ENCODE measurements around the gene LDLRAD4.

DNA sequence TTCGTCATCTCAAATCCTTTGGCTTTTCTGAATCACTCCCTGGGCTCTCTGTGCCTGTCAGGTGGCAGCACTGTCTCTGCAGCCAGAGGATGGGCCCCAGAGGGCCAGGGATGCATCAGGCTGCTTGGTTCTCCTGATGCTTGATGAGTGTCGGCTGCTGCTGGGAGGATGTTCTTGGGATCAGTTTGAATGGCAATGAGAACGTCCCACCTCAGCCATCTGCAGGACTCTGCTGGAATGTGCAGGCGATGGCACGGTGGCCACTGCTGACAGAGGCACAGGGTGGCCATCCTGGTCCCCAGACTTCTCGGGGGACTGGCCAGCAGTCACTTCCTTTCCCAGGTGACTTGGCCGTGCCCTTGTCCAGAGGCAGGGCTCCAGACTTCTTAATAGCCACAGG, 361.8 kb downstream of the LDLRAD4 start:
- no peak for TF ChIP-seq CTCF (conservative IDR thresholded peaks at IDR 0.05; ENCODE audit: low read depth in 2 of 2)
- no peak for TF ChIP-seq EZH2 (IDR thresholded peaks at IDR 0.05; ENCODE audit: low read depth, unreplicated experiment)
- TF ChIP-seq POLR2AphosphoS5 (IDR thresholded peaks at IDR 0.05; ENCODE audit: low read depth) = no peak
- no peak for TF ChIP-seq EZH2phosphoT487 (IDR thresholded peaks at IDR 0.05; ENCODE audit: unreplicated experiment)
- no peak for TF ChIP-seq ZNF331 (CRISPR knock-in tag; IDR thresholded peaks at IDR 0.05; ENCODE audit: low read depth)
- TF ChIP-seq REST (IDR thresholded peaks at IDR 0.05; ENCODE audit: unreplicated experiment) = no peak
- TF ChIP-seq JUNB (IDR thresholded peaks at IDR 0.05; ENCODE audit: unreplicated experiment) = no peak
- TF ChIP-seq, protein P1, sequence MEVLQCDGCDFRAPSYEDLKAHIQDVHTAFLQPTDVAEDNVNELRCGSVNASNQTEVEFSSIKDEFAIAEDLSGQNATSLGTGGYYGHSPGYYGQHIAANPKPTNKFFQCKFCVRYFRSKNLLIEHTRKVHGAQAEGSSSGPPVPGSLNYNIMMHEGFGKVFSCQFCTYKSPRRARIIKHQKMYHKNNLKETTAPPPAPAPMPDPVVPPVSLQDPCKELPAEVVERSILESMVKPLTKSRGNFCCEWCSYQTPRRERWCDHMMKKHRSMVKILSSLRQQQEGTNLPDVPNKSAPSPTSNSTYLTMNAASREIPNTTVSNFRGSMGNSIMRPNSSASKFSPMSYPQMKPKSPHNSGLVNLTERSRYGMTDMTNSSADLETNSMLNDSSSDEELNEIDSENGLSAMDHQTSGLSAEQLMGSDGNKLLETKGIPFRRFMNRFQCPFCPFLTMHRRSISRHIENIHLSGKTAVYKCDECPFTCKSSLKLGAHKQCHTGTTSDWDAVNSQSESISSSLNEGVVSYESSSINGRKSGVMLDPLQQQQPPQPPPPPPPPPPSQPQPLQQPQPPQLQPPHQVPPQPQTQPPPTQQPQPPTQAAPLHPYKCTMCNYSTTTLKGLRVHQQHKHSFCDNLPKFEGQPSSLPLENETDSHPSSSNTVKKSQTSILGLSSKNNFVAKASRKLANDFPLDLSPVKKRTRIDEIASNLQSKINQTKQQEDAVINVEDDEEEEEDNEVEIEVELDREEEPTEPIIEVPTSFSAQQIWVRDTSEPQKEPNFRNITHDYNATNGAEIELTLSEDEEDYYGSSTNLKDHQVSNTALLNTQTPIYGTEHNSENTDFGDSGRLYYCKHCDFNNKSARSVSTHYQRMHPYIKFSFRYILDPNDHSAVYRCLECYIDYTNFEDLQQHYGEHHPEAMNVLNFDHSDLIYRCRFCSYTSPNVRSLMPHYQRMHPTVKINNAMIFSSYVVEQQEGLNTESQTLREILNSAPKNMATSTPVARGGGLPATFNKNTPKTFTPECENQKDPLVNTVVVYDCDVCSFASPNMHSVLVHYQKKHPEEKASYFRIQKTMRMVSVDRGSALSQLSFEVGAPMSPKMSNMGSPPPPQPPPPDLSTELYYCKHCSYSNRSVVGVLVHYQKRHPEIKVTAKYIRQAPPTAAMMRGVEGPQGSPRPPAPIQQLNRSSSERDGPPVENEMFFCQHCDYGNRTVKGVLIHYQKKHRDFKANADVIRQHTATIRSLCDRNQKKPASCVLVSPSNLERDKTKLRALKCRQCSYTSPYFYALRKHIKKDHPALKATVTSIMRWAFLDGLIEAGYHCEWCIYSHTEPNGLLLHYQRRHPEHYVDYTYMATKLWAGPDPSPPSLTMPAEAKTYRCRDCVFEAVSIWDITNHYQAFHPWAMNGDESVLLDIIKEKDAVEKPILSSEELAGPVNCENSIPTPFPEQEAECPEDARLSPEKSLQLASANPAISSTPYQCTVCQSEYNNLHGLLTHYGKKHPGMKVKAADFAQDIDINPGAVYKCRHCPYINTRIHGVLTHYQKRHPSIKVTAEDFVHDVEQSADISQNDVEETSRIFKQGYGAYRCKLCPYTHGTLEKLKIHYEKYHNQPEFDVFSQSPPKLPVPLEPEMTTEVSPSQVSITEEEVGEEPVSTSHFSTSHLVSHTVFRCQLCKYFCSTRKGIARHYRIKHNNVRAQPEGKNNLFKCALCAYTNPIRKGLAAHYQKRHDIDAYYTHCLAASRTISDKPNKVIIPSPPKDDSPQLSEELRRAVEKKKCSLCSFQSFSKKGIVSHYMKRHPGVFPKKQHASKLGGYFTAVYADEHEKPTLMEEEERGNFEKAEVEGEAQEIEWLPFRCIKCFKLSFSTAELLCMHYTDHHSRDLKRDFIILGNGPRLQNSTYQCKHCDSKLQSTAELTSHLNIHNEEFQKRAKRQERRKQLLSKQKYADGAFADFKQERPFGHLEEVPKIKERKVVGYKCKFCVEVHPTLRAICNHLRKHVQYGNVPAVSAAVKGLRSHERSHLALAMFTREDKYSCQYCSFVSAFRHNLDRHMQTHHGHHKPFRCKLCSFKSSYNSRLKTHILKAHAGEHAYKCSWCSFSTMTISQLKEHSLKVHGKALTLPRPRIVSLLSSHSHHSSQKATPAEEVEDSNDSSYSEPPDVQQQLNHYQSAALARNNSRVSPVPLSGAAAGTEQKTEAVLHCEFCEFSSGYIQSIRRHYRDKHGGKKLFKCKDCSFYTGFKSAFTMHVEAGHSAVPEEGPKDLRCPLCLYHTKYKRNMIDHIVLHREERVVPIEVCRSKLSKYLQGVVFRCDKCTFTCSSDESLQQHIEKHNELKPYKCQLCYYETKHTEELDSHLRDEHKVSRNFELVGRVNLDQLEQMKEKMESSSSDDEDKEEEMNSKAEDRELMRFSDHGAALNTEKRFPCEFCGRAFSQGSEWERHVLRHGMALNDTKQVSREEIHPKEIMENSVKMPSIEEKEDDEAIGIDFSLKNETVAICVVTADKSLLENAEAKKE (CRISPR knock-in tag; IDR thresholded peaks at IDR 0.05) = no peak
- TF ChIP-seq CREB1 (CRISPR knock-in tag; IDR thresholded peaks at IDR 0.05; ENCODE audit: low read depth) = no peak
- TF ChIP-seq STAT1 (IDR thresholded peaks at IDR 0.05; ENCODE audit: unreplicated experiment) = no peak
- no peak for TF ChIP-seq NANOG (IDR thresholded peaks at IDR 0.05; ENCODE audit: borderline replicate concordance)
- TF ChIP-seq ZNF114 (CRISPR knock-in tag; IDR thresholded peaks at IDR 0.05) = no peak

Measured in GM23338 (cell line).